ENCODE data around the gene LYST. TPM values are rescaled to one million over a fixed set of nuclear protein-coding genes. Genes with fewer than 3 reads are reported as not detected.

Gene LYST
- total and polyA plus RNA-seq, 2 of the 4 experiments (the other 2 are of a cell fraction) = 2.2 to 7.2 TPM

- H2BK120ac ChIP-seq (ENCODE audit: low read depth, low read length) = no peak overlapping the region
- WGBS, 2 experiments (ENCODE audit: extremely low coverage in 2 of 2, insufficient read length in 1 of 2) = 100% methylated on average over 2 of the region's 7 CpGs; no CpG with 5 or more reads in 1 of the 2 experiments
- H3K9me1 ChIP-seq (ENCODE audit: insufficient read depth, low read length) = peaks cover 15% of the 10 kb centered on the region
- peaks cover 14% of the 10 kb centered on the region for H3K27me3 ChIP-seq (ENCODE audit: control insufficient read depth, insufficient read depth, low read length)
- H3K4ac ChIP-seq (ENCODE audit: low read depth, low read length) = no peak overlapping the region; the same call in 1 of the 2 replicates
- no peak overlapping the region for H3K9ac ChIP-seq (ENCODE audit: low read depth, low read length)
- H3K79me1 ChIP-seq (ENCODE audit: low read depth in 1 of 2, low read length in 2 of 2) = no peaks in the 10 kb centered on the region
- no peak overlapping the region for H3K4me2 ChIP-seq (ENCODE audit: low read depth, low read length)
- no peak overlapping the region for H3K14ac ChIP-seq (replicated peaks; ENCODE audit: low read depth, low read length)
- no peaks in the 10 kb centered on the region for H3K36me3 ChIP-seq (ENCODE audit: control insufficient read depth, insufficient read depth, low read length)
- no peak overlapping the region for H4K5ac ChIP-seq (ENCODE audit: low read depth, low read length)
- H4K20me1 ChIP-seq (ENCODE audit: insufficient read depth, low read length) = peaks cover 12% of the 10 kb centered on the region; the same call in 1 of the 2 replicates
- DNase-seq = peak; percentile 44
- no peak overlapping the region for H2AK5ac ChIP-seq (ENCODE audit: low read depth, low read length)
- POLR2A ChIA-PET (ENCODE audit: unreplicated experiment) = no interaction called here
- H2BK20ac ChIP-seq (ENCODE audit: low read depth, low read length) = peak overlapping the region; percentile 24; the same call in 1 of the 2 replicates
- H3K56ac ChIP-seq (ENCODE audit: extremely low read depth, insufficient read depth, low read length) = no peak overlapping the region
- H2AFZ ChIP-seq (replicated peaks; ENCODE audit: low read length, poor library complexity) = no peak overlapping the region
- 0 out of 2 replicates have a peak overlapping the region, but pooled peaks have one; percentile 11 for H3K23ac ChIP-seq (ENCODE audit: low read depth, low read length)
- no TSS peak for BruUV-seq (replicated peaks)
- no peaks in the 10 kb centered on the region for H3K9me3 ChIP-seq (ENCODE audit: control insufficient read depth, insufficient read depth, low read length)
- dilution Hi-C loops (cut with HindIII; ENCODE audit: low sequenced_read_pairs, unreplicated experiment) (no loop called here), intact Hi-C loops (cut with micrococcal nuclease) (loop anchor here (5.0 kb wide), 1 partner anchor 71 kb away; no protein-coding TSS in a partner anchor), in situ Hi-C loops (cut with MboI; ENCODE audit: low sequenced_read_pairs) (no loop called here)
- CTCF ChIA-PET = no interaction called here
- no peak overlapping the region for H3K18ac ChIP-seq (ENCODE audit: low read depth, low read length)
- H3K27ac ChIP-seq (ENCODE audit: insufficient read depth, low read length) = no peak overlapping the region
- no peak overlapping the region for H2AK9ac ChIP-seq (replicated peaks; ENCODE audit: low read depth, low read length, poor library complexity)
- peak overlapping the region; percentile 60; the same call in 1 of the 3 replicates for H2BK15ac ChIP-seq (ENCODE audit: low read depth, low read length)
- no peak overlapping the region for H3K4me3 ChIP-seq (ENCODE audit: insufficient read depth, low read depth, low read length)
- no peak overlapping the region for H4K91ac ChIP-seq (ENCODE audit: insufficient read depth, low read depth, low read length)
- ATAC-seq (ENCODE audit: low read depth) = no peak
- H2BK5ac ChIP-seq (ENCODE audit: low read depth, low read length, poor library complexity, severe bottlenecking) = no peak overlapping the region
- H4K8ac ChIP-seq (ENCODE audit: low read depth in 2 of 2, low read length in 2 of 2) = no peak overlapping the region
- peaks cover 8% of the 10 kb centered on the region for H3K4me1 ChIP-seq (ENCODE audit: control insufficient read depth, insufficient read depth, low read length)
- TF ChIP-seq BHLHE40 (IDR thresholded peaks at IDR 0.05; ENCODE audit: low read depth, low read length) (no peak), MXI1 (IDR thresholded peaks at IDR 0.05; ENCODE audit: borderline replicate concordance, low read depth, low read length) (no peak), POLR2A (IDR thresholded peaks at IDR 0.05; ENCODE audit: low read depth, low read length) (no peak), NFE2L2 (IDR thresholded peaks at IDR 0.05; ENCODE audit: low read depth, low read length) (no peak), MAZ (IDR thresholded peaks at IDR 0.05; ENCODE audit: borderline replicate concordance, low read depth, low read length) (no peak), RCOR1 (IDR thresholded peaks at IDR 0.05; ENCODE audit: insufficient replicate concordance, low read length) (no peak), CEBPB (IDR thresholded peaks at IDR 0.05; ENCODE audit: low read depth, low read length) (no peak), RAD21 (IDR thresholded peaks at IDR 0.05; ENCODE audit: low read length) (no peak), RFX5 (IDR thresholded peaks at IDR 0.05; ENCODE audit: low read depth, low read length) (no peak), FOS (IDR thresholded peaks at IDR 0.05; ENCODE audit: low read depth, low read length) (no peak), CHD1 (IDR thresholded peaks at IDR 0.05; ENCODE audit: low read depth, low read length) (no peak), USF2 (IDR thresholded peaks at IDR 0.05; ENCODE audit: low read depth, low read length) (no peak), MAFK (IDR thresholded peaks at IDR 0.05; ENCODE audit: low read depth, low read length) (no peak), SMC3 (IDR thresholded peaks at IDR 0.05; ENCODE audit: low read depth, low read length) (no peak), CTCF (conservative IDR thresholded peaks at IDR 0.05; ENCODE audit: low read depth, low read length) (no peak)
Observed at GRCh38 chr1:235902677-235903542, 36.2 kb upstream of the LYST start.

All from IMR-90 (cell line).